HEK293 (cell line): ENCODE data around the gene HOXB9.

Experiments
- GFI1B ChIP-seq: fragments of 450-650 bp; formaldehyde crosslinking; IDR thresholded peaks from 2 replicates; pipeline ENCODE4 v1.5.1; 2016; ENCODE audit warnings: missing biosample characterization, missing genetic modification characterization
- GLI2 ChIP-seq: fragments of 450-650 bp; formaldehyde crosslinking; IDR thresholded peaks from 2 replicates; pipeline ENCODE4; 2017; ENCODE audit warnings: missing biosample characterization, missing genetic modification characterization, low read depth, borderline replicate concordance
- HOXA7 ChIP-seq: sonication (generic); formaldehyde crosslinking; IDR thresholded peaks from 2 replicates; pipeline ENCODE4 v1.8.1; 2022; ENCODE audit warnings: missing genetic modification reagents, borderline replicate concordance
- HOXD13 ChIP-seq: sonication (generic); formaldehyde crosslinking; IDR thresholded peaks from 2 replicates; pipeline ENCODE4 v1.8.0; 2022; ENCODE audit warnings: missing genetic modification reagents, borderline replicate concordance
- INSM2 ChIP-seq: fragments of 450-650 bp; formaldehyde crosslinking; IDR thresholded peaks from 2 replicates; pipeline ENCODE4 v1.5.1; 2016; ENCODE audit warnings: missing biosample characterization, missing genetic modification characterization
- KLF7 ChIP-seq: fragments of 450-650 bp; formaldehyde crosslinking; IDR thresholded peaks from 2 replicates; pipeline ENCODE4 v1.5.1; 2016; ENCODE audit warnings: missing biosample characterization, missing genetic modification characterization, borderline replicate concordance
- MYNN ChIP-seq: fragments of 450-650 bp; formaldehyde crosslinking; IDR thresholded peaks from 2 replicates; pipeline ENCODE4 v1.5.1; 2016; ENCODE audit warnings: missing biosample characterization, missing genetic modification characterization, borderline replicate concordance
- PATZ1 ChIP-seq: fragments of 450-650 bp; formaldehyde crosslinking; IDR thresholded peaks from 2 replicates; pipeline ENCODE4 v1.5.1; 2016; ENCODE audit warnings: missing biosample characterization, missing genetic modification characterization
- PRDM6 ChIP-seq: fragments of 450-650 bp; formaldehyde crosslinking; IDR thresholded peaks from 2 replicates; pipeline ENCODE4 v1.5.1; 2017; ENCODE audit warnings: missing biosample characterization, missing genetic modification characterization
- ZBTB1 ChIP-seq: fragments of 450-650 bp; formaldehyde crosslinking; IDR thresholded peaks from 2 replicates; pipeline ENCODE4 v1.5.1; 2016; ENCODE audit warnings: missing biosample characterization, missing genetic modification characterization
- ZBTB48 ChIP-seq: fragments of 450-650 bp; formaldehyde crosslinking; IDR thresholded peaks from 2 replicates; pipeline ENCODE4 v1.5.1; 2016; ENCODE audit warnings: missing biosample characterization, missing genetic modification characterization
- ZBTB6 ChIP-seq: fragments of 450-650 bp; formaldehyde crosslinking; IDR thresholded peaks from 2 replicates; pipeline ENCODE4 v1.5.1; 2017; ENCODE audit warnings: missing biosample characterization, missing genetic modification characterization
- ZNF184 ChIP-seq: fragments of 450-650 bp; IDR thresholded peaks from 2 replicates; pipeline ENCODE4 v1.5.1; 2018; ENCODE audit warnings: missing biosample characterization, mild to moderate bottlenecking, missing genetic modification characterization
- ZNF211 ChIP-seq: fragments of 450-650 bp; formaldehyde crosslinking; IDR thresholded peaks from 2 replicates; pipeline ENCODE4 v1.5.1; 2016; ENCODE audit warnings: low read depth, missing biosample characterization, missing genetic modification characterization
- ZNF248 ChIP-seq: fragments of 450-650 bp; formaldehyde crosslinking; IDR thresholded peaks from 2 replicates; pipeline ENCODE4 v1.5.1; 2017; ENCODE audit warnings: missing biosample characterization, missing genetic modification characterization
- ZNF266 ChIP-seq: fragments of 450-650 bp; formaldehyde crosslinking; IDR thresholded peaks from 2 replicates; pipeline ENCODE4 v1.5.1; 2016; ENCODE audit warnings: missing biosample characterization, missing genetic modification characterization, low read depth
- ZNF274 ChIP-seq, 2 experiments: fragments of 200-500 bp in 1 of 2; fragments of 450-650 bp in 1 of 2; sonication (Bioruptor generic) in 1 of 2; formaldehyde crosslinking in 1 of 2; IDR thresholded peaks; 2 replicates each; pipeline versions ENCODE4 v1.5.1 to v1.6.1; 2014 to 2016; ENCODE audit warnings: borderline replicate concordance in 1 of 2, inconsistent platforms in 1 of 2, low read length in 1 of 2, missing biosample characterization in 1 of 2, missing genetic modification characterization in 1 of 2
- ZNF302 ChIP-seq: fragments of 450-650 bp; formaldehyde crosslinking; IDR thresholded peaks from 2 replicates; pipeline ENCODE4 v1.5.1; 2016; ENCODE audit warnings: missing biosample characterization, missing genetic modification characterization, low read depth
- ZNF404 ChIP-seq: fragments of 450-650 bp; formaldehyde crosslinking; IDR thresholded peaks from 2 replicates; pipeline ENCODE4 v1.5.1; 2017; ENCODE audit warnings: missing biosample characterization, missing genetic modification characterization
- ZNF639 ChIP-seq: fragments of 450-650 bp; formaldehyde crosslinking; IDR thresholded peaks from 2 replicates; pipeline ENCODE4 v1.5.1; 2016; ENCODE audit warnings: missing biosample characterization, missing genetic modification characterization
- ZNF654 ChIP-seq: fragments of 450-650 bp; formaldehyde crosslinking; IDR thresholded peaks from 2 replicates; pipeline ENCODE4 v1.5.1; 2016; ENCODE audit warnings: low read depth, missing biosample characterization, missing genetic modification characterization
- ZSCAN30 ChIP-seq: fragments of 450-650 bp; IDR thresholded peaks from 2 replicates; pipeline ENCODE4 v1.5.1; 2018; ENCODE audit warnings: missing biosample characterization, mild to moderate bottlenecking, missing genetic modification characterization, moderate library complexity
- TF ChIP-seq, protein P1 (sequence below): fragments of 450-650 bp; formaldehyde crosslinking; IDR thresholded peaks from 2 replicates; pipeline ENCODE4 v1.5.1; 2016; ENCODE audit warnings: missing biosample characterization, missing genetic modification characterization
- TF ChIP-seq, protein P2 (sequence below): fragments of 450-650 bp; formaldehyde crosslinking; IDR thresholded peaks from 2 replicates; pipeline ENCODE4 v1.5.1; 2016; ENCODE audit warnings: missing biosample characterization, missing genetic modification characterization, borderline replicate concordance
- TF ChIP-seq, protein P3 (sequence below): fragments of 450-650 bp; formaldehyde crosslinking; IDR thresholded peaks from 2 replicates; pipeline ENCODE4 v1.5.1; 2016; ENCODE audit warnings: missing biosample characterization, missing genetic modification characterization

Gene HOXB9

GRCh38 chr17:48587276-48588073 is 38.7 kb downstream of the HOXB9 start (continued):
- no peak for TF ChIP-seq INSM2 (tag by site-specific recombination)
- TF ChIP-seq ZSCAN30 (tag by site-specific recombination) = no peak
- TF ChIP-seq PATZ1 (tag by site-specific recombination) = peak; percentile 70
- no peak for TF ChIP-seq ZNF654 (tag by site-specific recombination)
- TF ChIP-seq MYNN = no peak
- no peak for TF ChIP-seq ZNF248 (tag by site-specific recombination)
- TF ChIP-seq, protein P1, sequence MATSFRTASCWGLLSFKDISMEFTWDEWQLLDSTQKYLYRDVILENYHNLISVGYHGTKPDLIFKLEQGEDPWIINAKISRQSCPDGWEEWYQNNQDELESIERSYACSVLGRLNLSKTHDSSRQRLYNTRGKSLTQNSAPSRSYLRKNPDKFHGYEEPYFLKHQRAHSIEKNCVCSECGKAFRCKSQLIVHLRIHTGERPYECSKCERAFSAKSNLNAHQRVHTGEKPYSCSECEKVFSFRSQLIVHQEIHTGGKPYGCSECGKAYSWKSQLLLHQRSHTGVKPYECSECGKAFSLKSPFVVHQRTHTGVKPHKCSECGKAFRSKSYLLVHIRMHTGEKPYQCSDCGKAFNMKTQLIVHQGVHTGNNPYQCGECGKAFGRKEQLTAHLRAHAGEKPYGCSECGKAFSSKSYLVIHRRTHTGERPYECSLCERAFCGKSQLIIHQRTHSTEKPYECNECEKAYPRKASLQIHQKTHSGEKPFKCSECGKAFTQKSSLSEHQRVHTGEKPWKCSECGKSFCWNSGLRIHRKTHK = no peak
- no peak for TF ChIP-seq HOXD13 (CRISPR knock-in tag)
- no peak; the same call in 1 of the 2 replicates for TF ChIP-seq GLI2 (tag by site-specific recombination)
- no peak for TF ChIP-seq ZNF274 (IDR thresholded peaks at IDR 0.05; ENCODE audit: low read length)
- TF ChIP-seq ZNF274 (tag by site-specific recombination; IDR thresholded peaks at IDR 0.05; ENCODE audit: borderline replicate concordance) = no peak
- peak; percentile 64; the same call in 1 of the 2 replicates for TF ChIP-seq ZBTB48 (tag by site-specific recombination)
- TF ChIP-seq ZBTB6 (tag by site-specific recombination) = 0 out of 2 replicates have a peak, but pooled peaks have one; percentile 74
- TF ChIP-seq ZNF302 (tag by site-specific recombination) = no peak
- TF ChIP-seq KLF7 (tag by site-specific recombination) = no peak
- TF ChIP-seq, protein P2, sequence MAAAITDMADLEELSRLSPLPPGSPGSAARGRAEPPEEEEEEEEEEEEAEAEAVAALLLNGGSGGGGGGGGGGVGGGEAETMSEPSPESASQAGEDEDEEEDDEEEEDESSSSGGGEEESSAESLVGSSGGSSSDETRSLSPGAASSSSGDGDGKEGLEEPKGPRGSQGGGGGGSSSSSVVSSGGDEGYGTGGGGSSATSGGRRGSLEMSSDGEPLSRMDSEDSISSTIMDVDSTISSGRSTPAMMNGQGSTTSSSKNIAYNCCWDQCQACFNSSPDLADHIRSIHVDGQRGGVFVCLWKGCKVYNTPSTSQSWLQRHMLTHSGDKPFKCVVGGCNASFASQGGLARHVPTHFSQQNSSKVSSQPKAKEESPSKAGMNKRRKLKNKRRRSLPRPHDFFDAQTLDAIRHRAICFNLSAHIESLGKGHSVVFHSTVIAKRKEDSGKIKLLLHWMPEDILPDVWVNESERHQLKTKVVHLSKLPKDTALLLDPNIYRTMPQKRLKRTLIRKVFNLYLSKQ (tag by site-specific recombination) = no peak
- peak; percentile 83 for TF ChIP-seq PRDM6 (tag by site-specific recombination)
- TF ChIP-seq ZNF266 (tag by site-specific recombination) = 0 out of 2 replicates have a peak, but pooled peaks have one; percentile 17
- TF ChIP-seq ZNF404 (tag by site-specific recombination) = no peak
- TF ChIP-seq, protein P3, sequence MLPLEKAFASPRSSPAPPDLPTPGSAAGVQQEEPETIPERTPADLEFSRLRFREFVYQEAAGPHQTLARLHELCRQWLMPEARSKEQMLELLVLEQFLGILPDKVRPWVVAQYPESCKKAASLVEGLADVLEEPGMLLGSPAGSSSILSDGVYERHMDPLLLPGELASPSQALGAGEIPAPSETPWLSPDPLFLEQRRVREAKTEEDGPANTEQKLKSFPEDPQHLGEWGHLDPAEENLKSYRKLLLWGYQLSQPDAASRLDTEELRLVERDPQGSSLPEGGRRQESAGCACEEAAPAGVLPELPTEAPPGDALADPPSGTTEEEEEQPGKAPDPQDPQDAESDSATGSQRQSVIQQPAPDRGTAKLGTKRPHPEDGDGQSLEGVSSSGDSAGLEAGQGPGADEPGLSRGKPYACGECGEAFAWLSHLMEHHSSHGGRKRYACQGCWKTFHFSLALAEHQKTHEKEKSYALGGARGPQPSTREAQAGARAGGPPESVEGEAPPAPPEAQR (tag by site-specific recombination) = no peak
- TF ChIP-seq ZNF639 (tag by site-specific recombination) = no peak
- TF ChIP-seq ZBTB1 (tag by site-specific recombination) = no peak
- TF ChIP-seq HOXA7 (CRISPR knock-in tag) = no peak
- no peak for TF ChIP-seq ZNF184 (tag by site-specific recombination)
- TF ChIP-seq ZNF211 (tag by site-specific recombination) = no peak
- no peak for TF ChIP-seq GFI1B (tag by site-specific recombination)
